Measurements from ENCODE around the gene GAPVD1. TPM values are rescaled to one million over a fixed set of nuclear protein-coding genes. Genes with fewer than 3 reads are reported as not detected.
A peak's percentile ranks its signal among the peaks of the same experiment; 100 is the strongest.

GAPVD1 gene
- total and polyA plus RNA-seq, 2 of the 13 experiments (the other 11 are each of a cell fraction or from before 2014, with no cell fraction given), result 11.1 to 33.2 TPM

- TF ChIP-seq ZBTB40 (IDR thresholded peaks at IDR 0.05), result no peak
- no peak for TF ChIP-seq ZBTB40 (CRISPR knock-in tag; IDR thresholded peaks at IDR 0.05)
- no peak for TF ChIP-seq CBX5 (CRISPR knock-in tag; IDR thresholded peaks at IDR 0.05; ENCODE audit: borderline replicate concordance)
- TF ChIP-seq ZFP90 (CRISPR knock-in tag; IDR thresholded peaks at IDR 0.05; ENCODE audit: borderline replicate concordance), result 0 out of 2 replicates have a peak, but pooled peaks have one; percentile 37
- no peak for TF ChIP-seq ZNF766 (CRISPR knock-in tag; IDR thresholded peaks at IDR 0.05; ENCODE audit: borderline replicate concordance)
- no peak for TF ChIP-seq CENPX (CRISPR knock-in tag; IDR thresholded peaks at IDR 0.05)
- no peak for TF ChIP-seq CENPBD1 (CRISPR knock-in tag; IDR thresholded peaks at IDR 0.05; ENCODE audit: borderline replicate concordance, low read depth)
- TF ChIP-seq NCOA2 (CRISPR knock-in tag; IDR thresholded peaks at IDR 0.05), result peak; percentile 93
- 0 out of 2 replicates have a peak, but pooled peaks have one; percentile 25 for TF ChIP-seq MAF1 (CRISPR knock-in tag; IDR thresholded peaks at IDR 0.05; ENCODE audit: borderline replicate concordance)
- 0 out of 2 replicates have a peak, but pooled peaks have one; percentile 68 for TF ChIP-seq HOXD1 (CRISPR knock-in tag; IDR thresholded peaks at IDR 0.05)
- no peak; the same call in 1 of the 2 replicates for TF ChIP-seq ERF (CRISPR knock-in tag; IDR thresholded peaks at IDR 0.05)
- 0 out of 2 replicates have a peak, but pooled peaks have one; percentile 66 for TF ChIP-seq CHD4 (IDR thresholded peaks at IDR 0.05; ENCODE audit: borderline replicate concordance, low read length)
- no peak for TF ChIP-seq MTF2 (CRISPR knock-in tag; IDR thresholded peaks at IDR 0.05; ENCODE audit: borderline replicate concordance)
- TF ChIP-seq PHF8 (CRISPR knock-in tag; IDR thresholded peaks at IDR 0.05), result no peak
- TF ChIP-seq PRPF4 (IDR thresholded peaks at IDR 0.05; ENCODE audit: low read depth, low read length, poor library complexity, severe bottlenecking), result no peak
- TF ChIP-seq ZIK1 (CRISPR knock-in tag; IDR thresholded peaks at IDR 0.05; ENCODE audit: borderline replicate concordance, low read depth), result no peak
These were observed 35.3 kb downstream of the GAPVD1 start (continued) for GRCh38 chr9:125296843-125297372.
